WTC11 (cell line): Measurements from ENCODE around the gene GPX4. TPM values are rescaled to one million over a fixed set of nuclear protein-coding genes. Genes with fewer than 3 reads are reported as not detected.

Experiments
- ATAC-seq: fragments of 200-7000 bp; cut with Tn5 transposase; 2 replicates; pipeline ENCODE4 v1.10.0; 2021; ENCODE audit warnings: mild to moderate bottlenecking, moderate library complexity
- CTCF ChIA-PET: fragments of 300-600 bp; sonication (Branson Sonifier 250); formaldehyde crosslinking; loops from one replicate; lab custom pipeline; 2021; ENCODE audit warnings: antibody characterized with exemption; lab: Charles Lee
- POLR2A ChIA-PET: fragments of 350-600 bp; sonication (Branson Sonifier 250); formaldehyde crosslinking; loops from one replicate; lab custom pipeline; 2021; ENCODE audit warnings: antibody characterized with exemption; lab: Charles Lee
- DNase-seq: peaks from one replicate; pipeline ENCODE4 v3.0.0; 2021; ENCODE audit warnings: low spot score
- H3K27ac Mint-ChIP-seq: 2 replicates; pipeline ENCODE4 v1.8.0; 2021; ENCODE audit warnings: mixed read lengths
- H3K27me3 Mint-ChIP-seq: 2 replicates; pipeline ENCODE4 v1.8.0; 2021; ENCODE audit warnings: low read depth, mild to moderate bottlenecking, moderate library complexity, mixed read lengths
- H3K36me3 Mint-ChIP-seq: 2 replicates; pipeline ENCODE4 v1.8.0; 2021; ENCODE audit warnings: mixed read lengths
- H3K4me1 Mint-ChIP-seq: 2 replicates; pipeline ENCODE4 v1.8.0; 2022; ENCODE audit warnings: mixed read lengths
- H3K4me3 Mint-ChIP-seq: 2 replicates; pipeline ENCODE4 v1.8.0; 2021; ENCODE audit warnings: mild to moderate bottlenecking, moderate library complexity, mixed read lengths
- H3K9me3 Mint-ChIP-seq: 2 replicates; pipeline ENCODE4 v1.8.0; 2021; ENCODE audit warnings: mixed read lengths
- AFF4 ChIP-seq: sonication (generic); formaldehyde crosslinking; IDR thresholded peaks from 2 replicates; pipeline ENCODE4 v1.8.1; 2023; ENCODE audit warnings: mild to moderate bottlenecking, missing genetic modification reagents, borderline replicate concordance
- ARID4B ChIP-seq: sonication (generic); formaldehyde crosslinking; IDR thresholded peaks from 2 replicates; pipeline ENCODE4 v1.8.0; 2023; ENCODE audit warnings: missing genetic modification reagents, mild to moderate bottlenecking, borderline replicate concordance
- FOXK1 ChIP-seq: sonication (generic); formaldehyde crosslinking; IDR thresholded peaks from 2 replicates; pipeline ENCODE4 v1.8.0; 2022; ENCODE audit warnings: mild to moderate bottlenecking, moderate library complexity, missing genetic modification reagents
- GRHL2 ChIP-seq: fragments of 250-450 bp; sonication (Bioruptor Pico); IDR thresholded peaks from 2 replicates; pipeline ENCODE4 v1.8.0; 2022; ENCODE audit warnings: mild to moderate bottlenecking, moderate library complexity; ENCODE audit not compliant: insufficient replicate concordance, severe bottlenecking
- HMGA2 ChIP-seq: fragments of 250-450 bp; sonication (Bioruptor Pico); IDR thresholded peaks from 2 replicates; pipeline ENCODE4 v1.4.0; 2021; ENCODE audit warnings: mild to moderate bottlenecking, moderate library complexity
- IRF2 ChIP-seq: sonication (generic); formaldehyde crosslinking; IDR thresholded peaks from 2 replicates; pipeline ENCODE4 v1.8.0; 2022; ENCODE audit warnings: low read depth, missing genetic modification reagents, borderline replicate concordance
- MAX ChIP-seq: sonication (generic); formaldehyde crosslinking; IDR thresholded peaks from 2 replicates; pipeline ENCODE4 v1.8.0; 2022; ENCODE audit warnings: mild to moderate bottlenecking, missing genetic modification reagents
- MLX ChIP-seq: sonication (generic); formaldehyde crosslinking; IDR thresholded peaks from 2 replicates; pipeline ENCODE4 v1.8.1; 2023; ENCODE audit warnings: mild to moderate bottlenecking, missing genetic modification reagents, moderate library complexity
- NFE2L1 ChIP-seq: sonication (generic); formaldehyde crosslinking; IDR thresholded peaks from 2 replicates; pipeline ENCODE4 v1.8.1; 2023; ENCODE audit warnings: missing genetic modification reagents
- PRDM15 ChIP-seq: sonication (generic); formaldehyde crosslinking; IDR thresholded peaks from 2 replicates; pipeline ENCODE4 v1.8.0; 2022; ENCODE audit warnings: missing genetic modification reagents
- PRRX2 ChIP-seq: fragments of 250-450 bp; sonication (Bioruptor Pico); IDR thresholded peaks from 2 replicates; pipeline ENCODE4 v1.8.0; 2021; ENCODE audit warnings: mild to moderate bottlenecking
- ZNF219 ChIP-seq: sonication (generic); formaldehyde crosslinking; IDR thresholded peaks from 2 replicates; pipeline ENCODE4 v1.8.0; 2023; ENCODE audit warnings: missing genetic modification reagents, mild to moderate bottlenecking, borderline replicate concordance
- ZNF423 ChIP-seq: fragments of 250-450 bp; sonication (Bioruptor Pico); IDR thresholded peaks from 2 replicates; pipeline ENCODE4 v2.1.2; 2022; ENCODE audit warnings: mild to moderate bottlenecking, moderate library complexity
- total RNA-seq: library from RNA; stranded (reverse); gene quantifications from 3 replicates; pipeline ENCODE4 v1.2.3, GENCODE V29; 2021

Gene GPX4
- total RNA-seq, 1 experiment from 2014 or later, result 363 TPM

- peak; percentile 55 for DNase-seq
- H3K4me3 Mint-ChIP-seq, result peak overlapping the region; percentile 71
- H3K27me3 Mint-ChIP-seq, result no peaks in the 10 kb centered on the region
- ChIA-PET POLR2A (interaction anchor here (0.8 to 1.0 kb wide), 2 partner anchors 35 to 99 kb away, joined by 3 to 5 read pairs; no protein-coding TSS in a partner anchor), CTCF (interaction anchor here (0.6 to 4.7 kb wide), 6 partner anchors 8 to 161 kb away, joined by 3 to 27 read pairs (median 8); partner anchors contain the start of gene ARHGAP45)
- TF ChIP-seq ARID4B (CRISPR knock-in tag), result peak; percentile 52; the same call in 1 of the 2 replicates
- no peak for TF ChIP-seq MLX (CRISPR knock-in tag)
- no peak for TF ChIP-seq GRHL2 (CRISPR knock-in tag)
- peak; percentile 42; the same call in 1 of the 2 replicates for TF ChIP-seq MAX (CRISPR knock-in tag)
- no peak for TF ChIP-seq ZNF423 (CRISPR knock-in tag)
- 0 out of 2 replicates have a peak, but pooled peaks have one; percentile 6 for TF ChIP-seq HMGA2 (CRISPR knock-in tag)
- no peak for TF ChIP-seq ZNF219 (CRISPR knock-in tag)
- no peak for TF ChIP-seq NFE2L1 (CRISPR knock-in tag)
- TF ChIP-seq IRF2 (CRISPR knock-in tag), result no peak
- TF ChIP-seq FOXK1 (CRISPR knock-in tag), result no peak
- peak; percentile 41; the same call in 1 of the 2 replicates for TF ChIP-seq PRDM15 (CRISPR knock-in tag)
- no peak for TF ChIP-seq PRRX2 (CRISPR knock-in tag)
- no peak for TF ChIP-seq AFF4
- H3K4me1 Mint-ChIP-seq, result peaks cover 15% of the 10 kb centered on the region
- ATAC-seq, result no peak; the same call in 1 of the 2 replicates
- no peak overlapping the region for H3K27ac Mint-ChIP-seq
- no peaks in the 10 kb centered on the region for H3K36me3 Mint-ChIP-seq
- no peaks in the 10 kb centered on the region for H3K9me3 Mint-ChIP-seq
Measured at GRCh38 chr19:1105008-1105872, 1.4 kb downstream of the GPX4 start.
